ENCODE results near the gene MAST4. TPM values are rescaled to one million over a fixed set of nuclear protein-coding genes. Genes with fewer than 3 reads are reported as not detected.

MAST4 gene
- total and polyA plus RNA-seq, 5 experiments from 2014 or later = 4.5 to 19.4 (median 10.3) TPM

GRCh38 chr5:66897356-66897755, 301.2 kb downstream of the MAST4 start:
- Mint-ChIP-seq H3K9me3 (no peaks in the 10 kb centered on the region), H3K4me1 (no peaks in the 10 kb centered on the region), H3K27me3 (peaks cover 0 to 13% (median 3%) of the 10 kb centered on the region in 5 donors), H3K27ac (no peak overlapping the region), H3K4me3 (no peak overlapping the region), H3K36me3 (no peaks in the 10 kb centered on the region)
- POLR2A ChIA-PET = interaction anchor here (0.7 kb wide), 1 partner anchor 18 kb away, joined by 3 read pairs; no protein-coding TSS in a partner anchor
- DNase-seq (no peak), ATAC-seq (no peak)

DNA sequence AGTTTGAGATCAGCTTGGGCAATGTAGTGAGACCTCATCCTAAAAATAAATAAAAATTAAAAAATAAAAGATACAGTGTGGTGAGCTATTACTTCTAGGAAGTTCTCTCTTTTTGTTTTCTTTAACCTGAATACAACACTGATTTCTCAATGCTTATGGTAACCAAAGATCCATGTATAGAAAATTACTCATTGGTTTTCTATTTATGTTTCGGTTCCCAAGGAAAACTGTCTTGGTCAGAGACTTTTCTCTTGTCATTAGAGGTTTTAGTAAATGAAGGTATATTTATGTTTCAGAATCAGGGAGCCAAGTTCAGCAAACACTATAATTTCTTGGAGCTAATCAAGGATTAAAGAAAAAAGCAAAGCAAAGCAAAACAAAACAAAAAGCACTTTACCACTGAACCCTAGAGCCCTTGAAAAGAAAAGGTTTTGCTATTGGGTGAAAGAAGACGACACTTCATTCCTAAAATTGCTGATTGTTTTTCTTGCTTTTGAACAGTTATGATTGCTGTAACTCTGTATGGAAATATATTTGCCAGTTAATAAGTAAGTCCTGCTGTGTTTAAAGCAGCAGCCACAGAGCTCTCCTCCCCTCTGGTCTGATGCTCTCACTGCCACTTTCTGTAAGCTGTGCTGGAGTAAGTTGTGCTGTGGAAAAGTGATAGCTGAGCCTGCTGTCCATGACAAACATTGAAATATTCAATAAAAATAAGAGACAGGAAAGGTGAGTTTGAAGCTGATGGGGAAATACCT, 302.2 kb downstream of the MAST4 start:
- Mint-ChIP-seq H3K27ac (no peak overlapping the region), H3K27me3 (peaks cover 0 to 13% (median 3%) of the 10 kb centered on the region in 5 donors), H3K9me3 (no peaks in the 10 kb centered on the region), H3K4me3 (no peak overlapping the region), H3K36me3 (no peaks in the 10 kb centered on the region), H3K4me1 (no peaks in the 10 kb centered on the region)
- DNase-seq (no peak), ATAC-seq (no peak)
- POLR2A ChIA-PET = no interaction called here

GRCh38 chr5:66903218-66903617, 307.0 kb downstream of the MAST4 start:
- no peaks in the 10 kb centered on the region for H3K36me3 Mint-ChIP-seq
- ATAC-seq = no peak
- no peak overlapping the region for H3K4me3 Mint-ChIP-seq
- no peaks in the 10 kb centered on the region for H3K4me1 Mint-ChIP-seq
- no peaks in the 10 kb centered on the region for H3K9me3 Mint-ChIP-seq
- POLR2A ChIA-PET = no interaction called here
- no peak for DNase-seq
- peaks cover 0 to 12% (median 6%) of the 10 kb centered on the region in 5 donors for H3K27me3 Mint-ChIP-seq
- H3K27ac Mint-ChIP-seq = no peak overlapping the region

- ATAC-seq = no peak
- Mint-ChIP-seq H3K27me3 (peaks cover 0 to 12% (median 6%) of the 10 kb centered on the region in 5 donors), H3K36me3 (no peaks in the 10 kb centered on the region), H3K9me3 (no peaks in the 10 kb centered on the region), H3K4me1 (no peaks in the 10 kb centered on the region), H3K27ac (no peak overlapping the region), H3K4me3 (no peak overlapping the region)
- POLR2A ChIA-PET = no interaction called here
- DNase-seq = no peak
Observed at GRCh38 chr5:66903709-66904108, 307.5 kb downstream of the MAST4 start.

DNA sequence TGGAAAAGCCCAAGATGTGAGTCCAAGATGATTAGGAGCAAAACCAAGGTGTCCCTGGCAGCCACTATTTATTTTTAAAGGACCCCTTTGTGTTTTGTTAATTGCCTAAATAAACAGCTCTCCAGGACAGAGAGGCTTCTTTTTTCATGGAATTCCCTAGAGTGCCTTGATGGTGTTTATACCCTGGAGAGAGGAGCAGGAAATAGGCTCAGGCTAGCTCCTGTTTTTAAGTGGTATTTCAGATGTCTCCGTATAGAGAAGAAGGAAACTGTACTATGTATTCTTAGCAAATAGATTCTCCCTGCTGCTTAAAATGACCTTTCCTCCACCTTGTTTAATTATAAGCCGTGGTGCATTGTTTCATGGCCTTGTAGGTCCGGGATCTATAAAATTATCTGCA, 308.0 kb downstream of the MAST4 start:
- DNase-seq = no peak
- H3K4me3 Mint-ChIP-seq = no peak overlapping the region
- no peaks in the 10 kb centered on the region for H3K4me1 Mint-ChIP-seq

DNA sequence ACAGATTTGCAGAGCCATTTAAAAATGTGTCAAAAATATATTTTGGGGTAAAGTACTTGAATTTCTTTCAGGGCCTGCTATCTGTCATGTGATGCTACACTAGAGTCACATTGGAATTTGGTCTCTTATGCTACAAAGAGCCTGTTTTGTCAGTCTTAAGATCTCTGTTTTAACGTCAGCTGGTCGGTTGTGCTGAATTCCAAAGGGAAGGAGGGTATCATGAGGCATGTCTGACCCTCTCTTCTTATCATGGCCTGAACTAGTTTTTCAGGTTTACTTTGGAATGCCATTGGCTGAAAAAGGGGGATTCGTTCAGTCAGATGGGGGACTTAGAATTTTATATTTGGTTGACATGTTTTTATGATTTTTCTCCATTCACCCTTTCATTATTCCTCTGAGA, 309.8 kb downstream of the MAST4 start:
- Mint-ChIP-seq H3K27ac (no peak overlapping the region), H3K4me1 (no peaks in the 10 kb centered on the region), H3K4me3 (no peak overlapping the region), H3K27me3 (peaks cover 0 to 9% (median 6%) of the 10 kb centered on the region in 5 donors), H3K36me3 (no peaks in the 10 kb centered on the region), H3K9me3 (no peaks in the 10 kb centered on the region)
- DNase-seq (no peak), ATAC-seq (no peak)
- POLR2A ChIA-PET = no interaction called here

More for the DNA sequence above, 308.0 kb downstream of the MAST4 start:
- no peaks in the 10 kb centered on the region for H3K9me3 Mint-ChIP-seq
- H3K27ac Mint-ChIP-seq = no peak overlapping the region
- POLR2A ChIA-PET = no interaction called here
- ATAC-seq = no peak
- H3K36me3 Mint-ChIP-seq = no peaks in the 10 kb centered on the region
- H3K27me3 Mint-ChIP-seq = peaks cover 0 to 12% (median 6%) of the 10 kb centered on the region in 5 donors

DNA sequence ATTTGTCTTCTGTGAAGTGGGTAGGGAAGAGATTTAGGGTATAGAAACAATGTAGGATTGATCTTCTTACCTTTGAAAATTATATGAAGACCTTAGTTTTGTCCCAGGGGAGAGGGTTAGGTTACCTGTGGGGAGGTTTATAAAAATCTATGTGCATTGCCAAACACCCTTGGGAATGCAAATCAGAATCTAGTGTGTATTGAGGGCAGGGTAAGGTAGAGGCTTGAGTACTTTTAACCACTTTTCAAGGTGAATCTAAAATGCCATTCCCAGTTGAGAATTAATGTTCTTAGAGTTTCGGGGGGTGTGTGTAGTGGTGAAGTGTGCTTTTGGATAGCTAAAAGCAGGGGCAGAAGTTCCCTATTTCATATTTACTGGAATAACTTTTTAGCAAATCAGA, 312.0 kb downstream of the MAST4 start:
- peaks cover 0 to 6% (median 3%) of the 10 kb centered on the region in 5 donors for H3K27me3 Mint-ChIP-seq
- no peaks in the 10 kb centered on the region for H3K9me3 Mint-ChIP-seq
- POLR2A ChIA-PET = no interaction called here
- H3K4me1 Mint-ChIP-seq = no peaks in the 10 kb centered on the region
- no peak overlapping the region for H3K27ac Mint-ChIP-seq
- H3K4me3 Mint-ChIP-seq = no peak overlapping the region
- DNase-seq = no peak
- H3K36me3 Mint-ChIP-seq = no peaks in the 10 kb centered on the region
- no peak for ATAC-seq

- ATAC-seq = no peak
- no peak for DNase-seq
- no peaks in the 10 kb centered on the region for H3K9me3 Mint-ChIP-seq
- no peaks in the 10 kb centered on the region for H3K4me1 Mint-ChIP-seq
- POLR2A ChIA-PET = no interaction called here
- H3K27me3 Mint-ChIP-seq = peaks cover 1 to 6% (median 4%) of the 10 kb centered on the region in 5 donors
- no peaks in the 10 kb centered on the region for H3K36me3 Mint-ChIP-seq
- no peak overlapping the region for H3K4me3 Mint-ChIP-seq
- H3K27ac Mint-ChIP-seq = no peak overlapping the region
Observed at GRCh38 chr5:66909364-66909763, 313.2 kb downstream of the MAST4 start.

- H3K4me1 Mint-ChIP-seq = no peaks in the 10 kb centered on the region
- no peak overlapping the region for H3K27ac Mint-ChIP-seq
- POLR2A ChIA-PET = no interaction called here
- no peak for ATAC-seq
- no peaks in the 10 kb centered on the region for H3K36me3 Mint-ChIP-seq
- DNase-seq = no peak
- H3K4me3 Mint-ChIP-seq = no peak overlapping the region
- no peaks in the 10 kb centered on the region for H3K9me3 Mint-ChIP-seq
- H3K27me3 Mint-ChIP-seq = peaks cover 0 to 8% (median 4%) of the 10 kb centered on the region in 5 donors
Observed at GRCh38 chr5:66912787-66913186, 316.6 kb downstream of the MAST4 start.

DNA sequence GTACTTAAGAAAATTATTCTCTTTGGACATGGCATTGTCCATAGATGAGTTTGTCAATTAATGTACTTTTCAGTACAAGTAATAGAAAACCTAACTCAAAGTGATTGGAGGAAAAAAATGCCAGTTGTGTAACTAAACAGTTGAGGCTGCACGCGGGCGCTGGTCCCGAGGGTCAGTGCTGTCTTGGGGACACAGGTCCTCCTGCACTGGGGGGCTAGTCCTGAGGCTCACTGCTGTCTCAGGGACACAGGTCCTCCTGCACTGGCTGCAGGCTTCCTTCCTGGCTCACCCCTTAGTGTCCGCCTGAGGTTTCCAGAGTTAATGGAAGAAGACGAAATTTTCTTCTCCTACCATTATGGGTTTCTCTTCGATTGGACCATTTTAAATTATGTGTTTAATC, 319.3 kb downstream of the MAST4 start:
- Mint-ChIP-seq H3K27me3 (peaks cover 1 to 8% (median 4%) of the 10 kb centered on the region in 5 donors), H3K4me3 (no peak overlapping the region), H3K36me3 (no peaks in the 10 kb centered on the region), H3K27ac (no peak overlapping the region), H3K4me1 (no peaks in the 10 kb centered on the region), H3K9me3 (no peaks in the 10 kb centered on the region)
- DNase-seq = no peak
- no peak for ATAC-seq
- POLR2A ChIA-PET = no interaction called here

DNA sequence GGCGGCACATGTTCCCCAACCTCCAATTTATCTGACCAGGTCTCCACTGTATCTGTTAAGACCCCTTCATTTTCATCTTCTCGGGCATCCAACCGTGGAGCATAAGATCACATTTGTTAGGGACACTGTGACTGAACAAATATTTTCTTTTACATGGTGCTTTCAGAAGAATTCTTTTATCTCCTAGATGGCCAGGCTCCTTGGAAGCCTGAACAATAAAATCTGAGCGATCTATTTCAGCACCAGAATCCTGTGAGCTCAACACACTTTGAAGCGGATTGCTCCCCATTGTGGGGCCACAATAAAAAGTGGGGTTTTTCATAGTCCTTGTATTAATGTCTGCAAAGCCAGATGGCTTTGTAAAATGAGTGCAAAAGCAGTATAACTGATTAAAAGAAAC, 326.7 kb downstream of the MAST4 start:
- no peak overlapping the region for H3K4me3 Mint-ChIP-seq
- POLR2A ChIA-PET = no interaction called here
- ATAC-seq (no peak), DNase-seq (no peak)
- H3K27me3 Mint-ChIP-seq = peaks cover 0 to 6% (median 3%) of the 10 kb centered on the region in 5 donors
- peaks cover 0 to 8% (median 1%) of the 10 kb centered on the region in 4 donors for H3K4me1 Mint-ChIP-seq
- H3K36me3 Mint-ChIP-seq = no peaks in the 10 kb centered on the region
- H3K27ac Mint-ChIP-seq = no peak overlapping the region
- no peaks in the 10 kb centered on the region for H3K9me3 Mint-ChIP-seq

- Mint-ChIP-seq H3K4me3 (no peak overlapping the region), H3K27ac (peak overlapping the region in 1 of 10 donors; percentile 9), H3K36me3 (no peaks in the 10 kb centered on the region), H3K4me1 (peaks cover 0 to 8% (median 1%) of the 10 kb centered on the region in 4 donors), H3K9me3 (no peaks in the 10 kb centered on the region), H3K27me3 (peaks cover 0 to 7% (median 3%) of the 10 kb centered on the region in 5 donors)
- ATAC-seq (no peak), DNase-seq (no peak)
- POLR2A ChIA-PET = no interaction called here
Observed at GRCh38 chr5:66923457-66923856, 327.3 kb downstream of the MAST4 start.

- no peak for ATAC-seq
- Mint-ChIP-seq H3K36me3 (no peaks in the 10 kb centered on the region), H3K9me3 (no peaks in the 10 kb centered on the region), H3K27me3 (peaks cover 0 to 7% (median 3%) of the 10 kb centered on the region in 5 donors), H3K4me3 (no peak overlapping the region), H3K27ac (no peak overlapping the region), H3K4me1 (peaks cover 0 to 8% (median 1%) of the 10 kb centered on the region in 4 donors)
- no peak for DNase-seq
- POLR2A ChIA-PET = no interaction called here
Observed at GRCh38 chr5:66923922-66924321, 327.7 kb downstream of the MAST4 start.

DNA sequence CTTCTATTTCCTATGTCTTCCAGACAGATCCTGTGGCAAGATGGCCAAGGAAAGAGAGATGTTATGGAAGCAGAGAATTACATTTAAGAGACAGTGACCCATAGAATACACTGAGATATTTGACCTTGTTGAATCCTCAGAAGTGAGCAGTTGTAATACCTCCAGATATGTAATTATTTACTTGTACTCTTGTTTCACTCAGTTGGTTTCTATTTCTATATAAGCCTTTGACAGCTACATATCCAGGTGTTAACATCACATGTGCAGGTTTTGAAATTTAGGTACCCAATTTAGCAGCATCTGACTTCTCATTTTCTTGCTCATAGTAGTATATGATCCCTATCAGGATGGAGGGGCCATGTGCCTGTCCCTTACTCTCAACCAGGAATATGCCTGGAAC, 330.9 kb downstream of the MAST4 start:
- H3K36me3 Mint-ChIP-seq = no peaks in the 10 kb centered on the region
- H3K27ac Mint-ChIP-seq = no peak overlapping the region
- H3K27me3 Mint-ChIP-seq = peaks cover 0 to 7% (median 2%) of the 10 kb centered on the region in 5 donors
- no peak overlapping the region for H3K4me3 Mint-ChIP-seq
- peaks cover 0 to 8% (median 1%) of the 10 kb centered on the region in 4 donors for H3K4me1 Mint-ChIP-seq
- no peaks in the 10 kb centered on the region for H3K9me3 Mint-ChIP-seq
- ATAC-seq (no peak), DNase-seq (no peak)
- POLR2A ChIA-PET = no interaction called here
